GM21360 (cell line): ENCODE results near the gene TMEM123.
"Not testable (repeated sequence)": the region's sequence is repeated elsewhere in the genome, so short reads cannot be mapped to it uniquely, and the experiment has no call there.

Source experiments
- ATAC-seq: cut with Tn5 transposase; IDR thresholded peaks from one replicate; pipeline ENCODE4 v1.9.1; 2021; ENCODE audit warnings: mild to moderate bottlenecking, moderate library complexity; ENCODE audit not compliant: unreplicated experiment

TMEM123 gene

DNA sequence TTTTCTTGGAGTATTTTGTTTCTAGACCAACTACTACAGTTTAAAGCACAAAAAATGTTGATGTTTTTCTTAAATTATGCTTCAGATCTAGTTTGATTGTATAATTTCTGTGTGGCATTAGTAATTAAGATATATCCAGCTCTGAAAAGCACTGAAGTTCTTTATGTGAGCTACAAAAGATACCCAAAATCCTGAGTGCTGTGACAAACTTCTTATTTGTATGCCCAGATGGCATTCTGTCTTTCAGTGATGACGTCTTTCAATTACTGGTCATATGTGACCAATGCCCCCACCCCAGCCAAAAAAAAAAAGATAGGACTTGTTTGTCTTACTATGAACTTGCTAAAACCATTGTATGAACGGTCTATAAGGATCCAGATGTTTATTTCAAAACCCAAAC is 54.3 kb downstream of the TMEM123 start:
- no peak for ATAC-seq

DNA sequence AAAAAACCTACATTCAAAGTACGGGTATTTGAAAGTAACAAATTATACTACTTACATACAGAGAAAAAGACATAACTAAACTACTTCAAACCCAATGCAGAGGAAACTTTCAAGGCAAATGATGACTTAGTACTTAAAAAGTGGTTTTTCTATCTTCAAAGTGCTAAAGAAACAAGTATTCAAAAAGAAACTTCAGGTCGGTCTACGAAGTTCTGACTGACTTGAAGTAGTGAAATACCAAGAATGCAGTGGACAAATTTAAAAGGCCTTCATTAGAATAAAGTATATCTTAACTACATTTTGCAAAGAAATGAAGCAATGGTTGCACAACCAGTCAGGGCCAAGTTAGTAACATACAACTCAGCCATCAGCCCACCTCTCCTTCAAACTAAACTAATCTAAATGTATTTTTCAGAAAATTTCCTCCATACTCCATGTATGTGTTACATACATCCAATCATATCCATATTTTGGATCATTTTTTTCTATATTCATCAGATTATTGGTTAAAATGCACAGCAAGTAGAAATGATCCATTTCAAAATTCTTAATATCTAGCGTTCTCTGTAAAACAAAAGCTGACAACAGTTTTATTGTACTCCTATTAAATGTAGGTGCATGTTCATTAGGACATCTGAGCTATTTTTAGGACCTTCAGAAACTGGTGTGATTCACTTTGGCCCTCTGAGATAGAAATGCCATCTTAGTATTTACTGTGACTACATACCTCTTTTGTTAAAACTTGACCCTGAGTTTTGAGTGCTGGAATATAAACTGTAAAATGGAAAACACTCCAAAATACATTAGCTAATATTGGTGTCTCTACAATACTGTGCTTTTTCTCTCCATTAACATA is 55.6 kb downstream of the TMEM123 start:
- no peak for ATAC-seq

DNA sequence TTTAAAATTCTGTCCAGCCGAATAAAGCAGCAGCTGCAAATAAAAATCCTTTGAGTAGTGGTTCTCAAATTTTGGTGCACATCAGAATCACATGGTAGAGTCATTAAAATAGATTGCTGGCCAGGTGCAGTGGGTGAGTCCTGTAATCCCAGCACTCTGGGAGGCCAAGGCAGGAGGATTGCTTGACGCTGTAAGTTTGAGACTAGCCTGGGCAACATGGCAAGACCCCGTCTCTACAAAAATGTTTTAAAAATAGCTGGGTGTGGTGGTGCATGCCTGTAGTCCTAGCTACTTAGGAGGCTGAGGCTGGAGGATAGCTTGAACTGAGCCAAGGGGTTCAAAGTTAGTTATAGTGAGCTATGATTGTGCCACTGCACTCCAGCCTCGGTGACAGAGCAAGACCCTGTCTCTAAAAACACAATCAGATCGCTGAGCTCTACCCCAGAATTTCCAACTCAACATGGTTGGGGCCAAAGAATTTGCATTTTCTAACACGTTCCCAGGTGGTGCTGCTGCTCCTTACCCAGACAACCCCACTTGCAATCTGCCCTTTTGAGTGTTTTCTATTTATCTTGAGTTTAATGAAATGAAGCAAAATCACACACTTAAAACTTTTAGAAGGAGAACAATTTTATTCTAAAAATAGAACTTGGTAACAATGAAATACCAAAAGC is 56.7 kb downstream of the TMEM123 start:
- no peak for ATAC-seq

GRCh38 chr11:102393272-102393730 is 59.3 kb downstream of the TMEM123 start:
- no peak for ATAC-seq

DNA sequence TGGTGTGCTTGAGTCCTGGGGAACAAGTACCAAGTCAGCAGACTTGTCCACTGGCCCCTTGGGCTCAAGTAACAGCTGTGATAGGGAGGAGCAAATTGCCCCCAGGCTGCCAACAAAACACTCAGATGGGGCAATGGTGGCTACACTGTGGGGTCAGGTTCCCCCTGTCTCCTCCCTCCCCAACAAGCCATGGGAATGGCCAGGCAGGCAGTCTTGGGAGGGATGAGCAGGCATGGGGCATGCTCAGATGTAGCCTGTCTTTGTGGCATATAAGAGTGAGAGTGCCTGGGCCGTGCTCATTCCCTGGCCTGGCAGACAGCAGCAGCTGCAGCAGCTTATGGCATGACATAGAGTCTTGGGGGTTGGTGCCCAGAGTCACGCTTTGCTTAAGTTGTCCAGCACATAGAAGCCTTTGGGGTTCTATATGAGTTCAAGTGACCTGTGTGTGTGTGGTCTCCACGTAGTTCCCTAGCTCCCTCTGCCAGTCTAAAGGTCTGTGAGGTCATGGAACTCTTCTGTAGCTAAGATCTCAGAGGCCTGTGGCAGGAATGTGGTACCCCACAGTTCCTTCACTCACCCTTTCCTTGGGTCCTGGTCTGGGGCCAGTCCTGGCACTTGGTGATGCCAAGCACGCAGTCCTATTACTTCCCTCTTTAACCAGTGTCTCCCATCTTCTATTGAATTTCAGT is 60.9 kb downstream of the TMEM123 start:
- ATAC-seq, result no peak

- peak; percentile 80 for ATAC-seq
Observed at GRCh38 chr11:102390667-102391465, 61.7 kb downstream of the TMEM123 start.

- ATAC-seq, result no peak
Observed at GRCh38 chr11:102389253-102389652, 63.3 kb downstream of the TMEM123 start.

GRCh38 chr11:102387043-102387781 is 65.4 kb downstream of the TMEM123 start:
- no peak for ATAC-seq

GRCh38 chr11:102386136-102386734 is 66.3 kb downstream of the TMEM123 start:
- ATAC-seq, result no peak

- no peak for ATAC-seq
Observed at GRCh38 chr11:102385085-102386007, 67.2 kb downstream of the TMEM123 start.

GRCh38 chr11:102384419-102385079 is 68.0 kb downstream of the TMEM123 start:
- no peak for ATAC-seq

- no peak for ATAC-seq
Observed at GRCh38 chr11:102383839-102384238, 68.7 kb downstream of the TMEM123 start.

- no peak for ATAC-seq
Observed at GRCh38 chr11:102382384-102382783, 70.2 kb downstream of the TMEM123 start.

DNA sequence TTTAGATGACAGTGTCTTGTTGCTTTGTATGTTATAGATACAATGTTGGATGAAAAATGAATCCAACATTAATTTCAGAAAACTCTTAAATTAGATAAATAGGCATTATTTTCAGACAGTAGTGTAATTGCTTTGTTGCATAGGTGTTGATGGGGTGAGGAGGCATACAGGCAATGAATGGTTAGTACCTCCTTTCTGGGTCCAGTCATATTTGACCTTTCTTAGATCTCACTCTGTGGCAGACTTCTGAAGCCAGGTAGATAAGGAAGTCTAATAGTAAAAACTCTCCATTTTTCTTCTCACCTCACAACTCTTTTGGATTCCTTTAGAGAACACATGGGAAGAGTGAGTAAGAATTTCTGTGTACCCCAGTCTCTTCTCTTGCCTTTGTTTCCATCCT is 73.7 kb downstream of the TMEM123 start:
- ATAC-seq, result no peak

GRCh38 chr11:102377891-102378290 is 74.7 kb downstream of the TMEM123 start:
- no peak for ATAC-seq

DNA sequence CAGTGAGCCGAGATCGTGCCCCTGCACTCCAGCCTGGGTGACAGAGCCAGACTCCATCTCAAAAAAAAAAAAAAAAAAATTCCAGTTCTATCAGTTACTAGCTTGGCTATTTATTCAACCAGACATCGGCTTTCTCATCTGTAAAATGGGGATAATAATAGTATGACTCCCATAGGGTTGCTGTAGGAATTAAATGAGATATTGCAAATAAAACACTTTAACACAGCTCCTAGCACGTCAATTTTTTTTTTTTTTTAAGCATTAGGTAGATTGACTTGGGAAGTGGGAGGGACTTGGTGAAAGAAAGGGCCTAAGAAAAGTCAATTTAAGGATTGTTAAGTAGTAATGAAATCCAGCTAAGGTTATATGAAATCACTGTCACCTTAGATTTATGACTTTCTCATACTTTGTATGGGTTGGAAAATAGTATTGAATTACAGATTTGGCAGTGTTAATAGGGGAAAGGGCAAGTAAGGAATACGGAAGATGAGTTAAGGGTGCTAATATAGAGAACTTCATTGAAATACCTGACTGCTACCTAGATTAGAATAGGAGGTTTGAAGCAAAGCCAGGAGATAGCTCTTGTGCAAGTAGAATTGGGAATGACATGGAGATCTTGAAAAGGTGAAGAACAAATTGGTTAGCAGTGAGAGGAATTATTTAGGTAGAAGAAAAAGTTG is 76.7 kb downstream of the TMEM123 start:
- no peak for ATAC-seq

DNA sequence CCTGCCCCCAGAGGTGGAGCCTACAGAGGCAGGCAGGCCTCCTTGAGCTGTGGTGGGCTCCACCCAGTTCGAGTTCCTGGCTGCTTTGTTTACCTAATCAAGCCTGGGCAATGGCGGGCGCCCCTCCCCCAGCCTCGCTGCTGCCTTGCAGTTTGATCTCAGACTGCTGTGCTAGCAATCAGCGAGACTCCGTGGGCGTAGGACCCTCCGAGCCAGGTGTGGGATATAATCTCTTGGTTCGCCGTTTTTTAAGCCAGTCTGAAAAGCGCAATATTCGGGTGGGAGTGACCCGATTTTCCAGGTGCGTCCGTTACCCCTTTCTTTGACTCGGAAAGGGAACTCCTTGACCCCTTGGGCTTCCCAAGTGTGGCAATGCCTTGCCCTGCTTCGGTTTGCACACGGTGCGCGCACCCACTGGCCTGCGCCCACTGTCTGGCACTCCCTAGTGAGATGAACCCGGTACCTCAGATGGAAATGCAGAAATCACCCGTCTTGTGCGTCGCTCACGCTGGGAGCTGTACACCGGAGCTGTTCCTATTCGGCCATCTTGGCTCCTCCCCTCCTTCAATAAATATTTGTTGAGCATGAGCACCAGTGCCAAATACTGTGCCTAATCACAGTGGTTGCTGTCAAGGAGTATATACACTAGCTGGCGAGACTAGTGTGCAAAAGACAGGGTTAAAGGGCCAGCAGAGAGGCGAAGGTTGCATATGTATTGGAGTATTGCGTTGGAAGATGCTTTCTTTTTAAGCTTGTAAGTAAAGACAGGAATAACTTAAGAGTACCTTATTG is 77.7 kb downstream of the TMEM123 start:
- ATAC-seq, result not testable (repeated sequence)
